Neural progenitor cell (in vitro differentiated cells): ENCODE results near the gene TSHZ2. TPM values are rescaled to one million over a fixed set of nuclear protein-coding genes. Genes with fewer than 3 reads are reported as not detected.
"Not testable (repeated sequence)": the region's sequence is repeated elsewhere in the genome, so short reads cannot be mapped to it uniquely, and the experiment has no call there.

Experiments
- DNase-seq: peaks from one replicate; pipeline ENCODE4 v3.0.0-alpha.2; 2016; ENCODE audit warnings: low spot score
- H2AFZ ChIP-seq: fragments of 200-600 bp; sonication (generic); replicated peaks from 2 replicates; pipeline ENCODE4 v1.6.1; 2016; ENCODE audit warnings: antibody characterized with exemption
- H3F3A ChIP-seq: fragments of 200-600 bp; sonication (generic); 2 replicates; pipeline ENCODE4 v1.6.1; 2016; ENCODE audit warnings: antibody characterized with exemption, low read depth
- H3K27ac ChIP-seq: fragments of 200-600 bp; sonication (generic); 2 replicates; pipeline ENCODE4 v1.5.1; 2016; ENCODE audit warnings: mild to moderate bottlenecking
- H3K27me3 ChIP-seq: fragments of 200-600 bp; sonication (generic); 2 replicates; pipeline ENCODE4 v1.6.1; 2016; ENCODE audit warnings: mild to moderate bottlenecking, moderate library complexity
- H3K36me3 ChIP-seq: fragments of 200-600 bp; sonication (generic); 2 replicates; pipeline ENCODE4 v1.5.1; 2016
- H3K4me1 ChIP-seq: fragments of 200-600 bp; sonication (generic); 2 replicates; pipeline ENCODE4 v1.6.1; 2016; ENCODE audit warnings: mixed run types
- H3K4me2 ChIP-seq: fragments of 200-600 bp; sonication (generic); 2 replicates; pipeline ENCODE4 v1.6.1; 2016
- H3K4me3 ChIP-seq: fragments of 200-600 bp; sonication (generic); 2 replicates; pipeline ENCODE4 v1.5.1; 2016
- H3K79me2 ChIP-seq: fragments of 200-600 bp; sonication (generic); 2 replicates; pipeline ENCODE4 v1.6.1; 2016; ENCODE audit warnings: low read depth
- H3K9ac ChIP-seq: fragments of 200-600 bp; sonication (generic); 2 replicates; pipeline ENCODE4 v1.6.1; 2016
- H3K9me3 ChIP-seq: fragments of 200-600 bp; sonication (generic); 2 replicates; pipeline ENCODE4 v1.5.1; 2016; ENCODE audit warnings: low read depth
- H4K20me1 ChIP-seq: fragments of 200-600 bp; sonication (generic); 2 replicates; pipeline ENCODE4 v1.6.1; 2016; ENCODE audit warnings: low read depth
- H3K27ac Mint-ChIP-seq: 3 replicates; pipeline ENCODE4 v1.8.0; 2021; ENCODE audit warnings: mixed read lengths
- H3K27me3 Mint-ChIP-seq: 2 replicates; pipeline ENCODE4 v1.8.0; 2022; ENCODE audit warnings: low read depth, mild to moderate bottlenecking, inconsistent platforms, moderate library complexity, mixed read lengths; ENCODE audit not compliant: insufficient read depth
- H3K36me3 Mint-ChIP-seq: 3 replicates; pipeline ENCODE4 v1.8.0; 2021; ENCODE audit warnings: mixed read lengths
- H3K4me1 Mint-ChIP-seq: 3 replicates; pipeline ENCODE4 v1.8.0; 2021; ENCODE audit warnings: mixed read lengths
- H3K4me3 Mint-ChIP-seq: 3 replicates; pipeline ENCODE4 v1.8.0; 2021; ENCODE audit warnings: mild to moderate bottlenecking, moderate library complexity, mixed read lengths
- H3K9me3 Mint-ChIP-seq: 3 replicates; pipeline ENCODE4 v1.8.0; 2020; ENCODE audit warnings: mixed read lengths
- CTCF ChIP-seq: fragments of 200-600 bp; sonication (generic); IDR thresholded peaks from 2 replicates; pipeline ENCODE4 v1.5.1; 2017; ENCODE audit warnings: antibody characterized with exemption, mild to moderate bottlenecking
- EZH2 ChIP-seq: fragments of 200-600 bp; sonication (generic); IDR thresholded peaks from 2 replicates; pipeline ENCODE4 v1.6.1; 2017; ENCODE audit warnings: antibody characterized with exemption, mild to moderate bottlenecking, moderate library complexity
- EZH2phosphoT487 ChIP-seq: fragments of 200-600 bp; sonication (generic); IDR thresholded peaks from 2 replicates; pipeline ENCODE4 v1.6.1; 2017; ENCODE audit warnings: antibody characterized with exemption
- total RNA-seq: library from RNA; depleted of rRNA; stranded (reverse); fragments of >200 nt; gene quantifications from 2 replicates; pipeline ENCODE4 v1.2.3, GENCODE V29; 2015; ENCODE audit warnings: low replicate concordance

Gene TSHZ2
- total RNA-seq, 1 donor from 2014 or later = 1.8 TPM

- H3K4me3 ChIP-seq = no peak overlapping the region
- H3K27me3 ChIP-seq = no peaks in the 10 kb centered on the region
- no peak overlapping the region for H3K9ac ChIP-seq
- H3K27ac ChIP-seq = no peak overlapping the region
- H3F3A ChIP-seq = no peaks in the 10 kb centered on the region
- no peak overlapping the region for H3K4me2 ChIP-seq
- no peaks in the 10 kb centered on the region for H3K4me1 Mint-ChIP-seq
- H3K36me3 ChIP-seq = no peaks in the 10 kb centered on the region
- no peak overlapping the region for H3K4me3 Mint-ChIP-seq
- DNase-seq = no peak
- H3K9me3 ChIP-seq = no peaks in the 10 kb centered on the region
- H3K27ac Mint-ChIP-seq = no peak overlapping the region
- TF ChIP-seq CTCF (no peak), EZH2phosphoT487 (no peak), EZH2 (no peak)
- no peaks in the 10 kb centered on the region for H4K20me1 ChIP-seq
- H2AFZ ChIP-seq = no peak overlapping the region
- H3K4me1 ChIP-seq = peaks cover 13% of the 10 kb centered on the region
- H3K36me3 Mint-ChIP-seq = no peaks in the 10 kb centered on the region
- H3K27me3 Mint-ChIP-seq = no peaks in the 10 kb centered on the region
- no peaks in the 10 kb centered on the region for H3K9me3 Mint-ChIP-seq
- no peaks in the 10 kb centered on the region for H3K79me2 ChIP-seq
These were observed 113.6 kb downstream of the TSHZ2 start for GRCh38 chr20:53085720-53086119.

- Mint-ChIP-seq H3K9me3 (no peaks in the 10 kb centered on the region), H3K4me3 (no peak overlapping the region), H3K36me3 (no peaks in the 10 kb centered on the region), H3K27me3 (no peaks in the 10 kb centered on the region), H3K27ac (no peak overlapping the region), H3K4me1 (no peaks in the 10 kb centered on the region)
- TF ChIP-seq CTCF = no peak
- Histone ChIP-seq H3K4me3 (no peak overlapping the region), H3K4me2 (no peak overlapping the region), H3K79me2 (no peaks in the 10 kb centered on the region), H4K20me1 (no peaks in the 10 kb centered on the region), H2AFZ (no peak overlapping the region), H3F3A (no peaks in the 10 kb centered on the region), H3K36me3 (no peaks in the 10 kb centered on the region), H3K9me3 (no peaks in the 10 kb centered on the region), H3K9ac (no peak overlapping the region), H3K4me1 (peaks cover 5% of the 10 kb centered on the region), H3K27ac (no peak overlapping the region), H3K27me3 (no peaks in the 10 kb centered on the region)
- no peak for DNase-seq
These were observed 115.0 kb downstream of the TSHZ2 start for GRCh38 chr20:53087037-53087777.

GRCh38 chr20:53088786-53089185 is 116.6 kb downstream of the TSHZ2 start:
- H2AFZ ChIP-seq = no peak overlapping the region
- H3K4me1 ChIP-seq = no peaks in the 10 kb centered on the region
- H3K36me3 Mint-ChIP-seq = no peaks in the 10 kb centered on the region
- DNase-seq = no peak
- H3K9me3 Mint-ChIP-seq = no peaks in the 10 kb centered on the region
- no peak for TF ChIP-seq EZH2
- no peak for TF ChIP-seq CTCF
- no peak for TF ChIP-seq EZH2phosphoT487
- no peaks in the 10 kb centered on the region for H3K27me3 ChIP-seq
- H3K4me1 Mint-ChIP-seq = no peaks in the 10 kb centered on the region
- H3K9me3 ChIP-seq = no peaks in the 10 kb centered on the region
- no peak overlapping the region for H3K9ac ChIP-seq
- no peaks in the 10 kb centered on the region for H3F3A ChIP-seq
- no peaks in the 10 kb centered on the region for H3K36me3 ChIP-seq
- H3K79me2 ChIP-seq = no peaks in the 10 kb centered on the region
- H4K20me1 ChIP-seq = no peaks in the 10 kb centered on the region
- H3K27ac ChIP-seq = no peak overlapping the region
- H3K27ac Mint-ChIP-seq = no peak overlapping the region
- no peak overlapping the region for H3K4me3 ChIP-seq
- no peak overlapping the region for H3K4me3 Mint-ChIP-seq
- H3K27me3 Mint-ChIP-seq = no peaks in the 10 kb centered on the region
- no peak overlapping the region for H3K4me2 ChIP-seq

- H2AFZ ChIP-seq, H4K20me1 ChIP-seq, H3K9ac ChIP-seq, DNase-seq, H3F3A ChIP-seq, H3K27ac ChIP-seq, H3K4me3 Mint-ChIP-seq, H3K9me3 ChIP-seq, H3K36me3 Mint-ChIP-seq, H3K4me1 Mint-ChIP-seq, H3K79me2 ChIP-seq, H3K4me3 ChIP-seq, H3K27me3 Mint-ChIP-seq, H3K36me3 ChIP-seq, H3K4me2 ChIP-seq, H3K27ac Mint-ChIP-seq, H3K4me1 ChIP-seq, H3K27me3 ChIP-seq, H3K9me3 Mint-ChIP-seq: not testable (repeated sequence)
These were observed 117.7 kb downstream of the TSHZ2 start for GRCh38 chr20:53089851-53090250.
